T-helper 1 cell (primary cell): ENCODE data around the gene VCL.
"Not testable (repeated sequence)": the region's sequence is repeated elsewhere in the genome, so short reads cannot be mapped to it uniquely, and the experiment has no call there.

Source experiments
- DNase-seq, 5 donors: peaks; one replicate each; pipeline ENCODE4 v3.0.0-alpha.2; 2012 to 2020
- total RNA-seq, 4 donors: gene quantifications; one replicate each; lab custom pipeline; 2026; lab: John Stamatoyannopoulos, UW

Gene VCL
- total RNA-seq: 66.9 to 141 (median 98.5) reads per million in 4 donors

GRCh38 chr10:73997787-73998622, at the start of gene VCL:
TSS of gene VCL (plus strand) at chr10:73998116. CDS start at chr10:73998208, 92 bp downstream.
- peak; percentile 93 to 95 (median 93) for DNase-seq

DNA sequence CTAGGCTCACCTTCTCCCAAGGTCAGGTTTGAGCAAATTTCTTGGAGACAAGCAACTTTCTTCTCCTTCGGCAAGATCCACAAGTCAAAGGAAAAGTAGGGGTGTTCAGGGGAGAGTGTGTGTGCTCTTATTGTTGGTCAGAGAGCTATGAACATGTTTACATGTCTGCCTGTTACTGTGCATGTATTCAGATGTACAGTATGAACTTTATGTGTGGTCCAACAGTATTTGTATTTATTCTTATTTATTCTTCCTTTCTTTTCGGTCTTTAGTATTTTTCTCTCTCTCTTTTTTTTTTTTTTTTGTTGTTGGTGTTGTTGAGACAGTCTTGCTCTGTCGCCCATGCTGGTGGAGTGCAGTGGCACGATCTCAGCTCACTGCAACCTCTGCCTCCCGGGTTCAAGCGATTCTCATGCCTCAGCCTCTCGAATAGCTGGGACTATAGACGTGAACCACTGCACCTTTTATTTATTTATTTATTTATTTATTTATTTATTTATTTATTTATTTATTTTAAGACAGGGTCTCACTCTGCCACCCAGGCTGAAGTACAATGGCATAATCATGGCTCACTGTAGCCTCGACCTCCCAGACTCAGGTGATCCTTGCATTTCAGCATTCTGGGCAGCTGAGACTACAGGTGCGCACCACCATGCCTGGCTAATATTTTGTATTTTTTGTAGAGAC, 48.8 kb upstream of the VCL start:
- DNase-seq: no peak

DNA sequence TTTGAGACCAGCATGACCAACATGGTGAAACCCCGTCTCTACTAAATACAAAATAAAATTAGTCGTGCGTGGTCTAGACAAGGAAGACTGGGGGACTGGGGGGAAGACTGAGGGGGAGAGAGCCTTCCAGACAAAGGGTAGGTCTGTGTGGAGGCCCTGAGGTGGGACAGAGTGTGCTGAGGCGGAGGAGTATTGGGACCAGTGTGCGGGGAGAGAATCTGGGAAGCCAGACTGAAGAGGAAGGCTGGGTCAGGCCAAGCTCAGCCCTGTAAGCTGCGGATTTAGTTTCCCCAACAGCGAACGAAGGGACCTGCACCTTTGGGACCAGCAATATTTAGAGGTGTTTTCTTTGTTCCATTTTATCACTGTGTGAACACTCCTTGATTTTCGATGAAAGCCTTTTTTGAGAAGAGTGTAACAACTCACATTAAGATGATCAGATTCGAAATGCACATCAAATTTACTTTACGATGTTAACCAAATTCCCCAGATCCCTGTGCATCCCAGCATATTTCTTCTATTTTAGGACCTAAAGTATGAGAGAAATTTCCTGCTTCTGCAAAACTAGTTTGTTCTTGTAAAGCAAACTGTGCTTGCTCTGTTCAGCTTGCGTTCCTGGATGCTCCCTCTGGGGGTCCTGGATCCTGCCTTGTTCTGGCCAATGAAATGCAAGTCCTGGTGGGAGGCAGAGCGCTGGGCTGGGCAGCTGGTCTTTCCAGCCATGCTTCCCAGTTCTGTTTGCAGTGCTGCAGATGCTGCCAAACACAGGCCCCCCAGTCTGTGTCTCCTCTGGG, 47.6 kb upstream of the VCL start:
- no peak for DNase-seq

- DNase-seq: no peak
Measured at GRCh38 chr10:73953665-73954064, 44.3 kb upstream of the VCL start.

DNA sequence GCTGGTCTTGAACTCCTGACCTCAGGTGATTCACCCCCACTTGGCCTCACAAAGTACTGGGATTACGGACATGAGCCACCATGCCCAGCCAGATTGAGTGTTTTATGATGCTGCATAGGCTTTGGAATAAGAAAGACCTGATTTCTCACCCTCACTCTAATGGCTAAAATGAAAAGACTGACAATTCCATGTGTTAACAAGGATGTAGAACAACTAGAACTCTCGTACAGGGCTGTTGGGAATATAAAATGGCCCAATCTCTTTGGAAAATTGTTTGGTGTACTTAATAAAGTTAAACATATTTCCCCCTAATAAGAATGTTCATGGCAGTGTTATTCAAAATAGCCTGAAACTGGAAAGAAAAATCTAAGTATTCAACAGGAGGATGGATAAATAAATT, 43.2 kb upstream of the VCL start:
- DNase-seq: no peak

- no peak for DNase-seq
Measured at GRCh38 chr10:73955719-73956118, 42.2 kb upstream of the VCL start.

DNA sequence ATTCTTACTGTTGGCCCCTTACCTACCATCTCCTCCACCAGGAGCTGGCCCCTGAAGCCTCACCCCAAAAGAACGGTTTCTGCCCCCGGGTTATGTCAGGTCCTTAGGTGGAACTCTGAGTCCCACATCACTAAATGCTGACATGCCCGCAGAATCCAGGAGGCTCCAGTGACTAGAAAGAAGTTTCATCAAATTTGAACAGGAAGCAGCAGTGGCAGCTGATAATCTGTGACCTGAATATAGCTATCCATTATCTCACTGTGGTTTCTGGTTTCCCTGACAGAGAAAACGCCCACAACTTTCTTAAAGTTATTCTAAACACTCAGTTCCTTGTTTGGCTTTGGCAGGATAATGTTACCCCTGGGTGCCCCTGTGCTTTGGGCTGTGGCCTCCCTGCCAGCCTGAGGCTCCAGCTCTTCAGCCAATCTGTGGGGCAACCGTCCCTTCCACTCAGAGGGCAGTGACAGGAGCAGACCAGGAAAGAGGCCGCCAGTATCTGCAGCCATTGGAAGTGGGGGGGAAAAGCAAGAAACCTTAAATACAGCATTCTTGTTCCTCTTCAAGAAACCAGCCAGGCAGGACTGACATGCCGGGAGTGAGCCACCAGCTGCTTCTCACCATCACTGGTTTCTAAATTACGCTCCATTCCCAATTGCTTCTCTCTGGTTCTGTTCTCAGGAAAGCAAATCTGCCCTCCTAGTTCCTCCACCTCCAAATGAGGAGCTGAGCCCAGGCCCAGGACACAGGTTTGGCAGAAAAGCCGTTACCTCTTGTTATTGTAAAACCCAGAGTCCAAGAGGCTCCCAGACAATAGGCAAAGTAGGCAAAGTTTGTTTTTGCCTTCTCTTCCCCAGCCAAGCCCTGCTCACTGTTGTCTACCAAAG, 41.2 kb upstream of the VCL start:
- peak in 3 of 5 donors; percentile 15 to 71 (median 16) for DNase-seq

DNA sequence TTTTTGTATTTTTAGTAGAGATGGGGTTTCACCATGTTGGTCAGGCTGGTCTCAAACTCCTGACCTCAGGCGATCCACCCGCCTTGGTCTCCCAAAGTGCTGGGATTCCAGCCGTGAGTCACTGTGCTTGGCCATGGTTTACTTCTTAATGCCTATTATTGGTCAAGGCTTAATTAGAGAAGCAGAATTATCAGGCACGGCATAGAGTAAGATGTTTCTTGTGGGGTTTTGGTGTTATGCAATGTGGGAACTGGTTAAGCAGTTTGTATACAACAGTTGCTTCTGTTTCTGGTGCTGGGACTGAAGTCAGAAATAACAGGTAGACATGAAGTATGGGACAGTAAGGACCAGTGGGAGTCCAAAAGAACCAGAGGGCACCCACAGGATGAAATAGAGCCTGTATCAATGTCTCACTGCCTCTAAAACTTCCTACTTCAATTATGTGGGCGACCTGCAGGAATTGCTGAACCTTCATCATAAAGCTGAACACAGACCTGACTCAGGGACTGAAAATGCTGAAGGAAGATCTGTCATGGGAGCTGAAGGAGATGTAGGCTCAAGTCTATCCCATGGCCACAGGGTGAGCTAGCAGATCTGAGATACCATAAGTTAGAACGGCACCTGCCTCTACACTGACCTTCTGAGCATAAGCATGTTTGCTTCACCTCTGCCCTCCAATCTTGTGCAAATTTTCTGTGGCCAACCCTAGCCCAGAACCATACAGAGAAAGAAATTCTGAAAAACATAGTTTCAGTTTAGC, 38.3 kb upstream of the VCL start:
- DNase-seq: no peak

DNA sequence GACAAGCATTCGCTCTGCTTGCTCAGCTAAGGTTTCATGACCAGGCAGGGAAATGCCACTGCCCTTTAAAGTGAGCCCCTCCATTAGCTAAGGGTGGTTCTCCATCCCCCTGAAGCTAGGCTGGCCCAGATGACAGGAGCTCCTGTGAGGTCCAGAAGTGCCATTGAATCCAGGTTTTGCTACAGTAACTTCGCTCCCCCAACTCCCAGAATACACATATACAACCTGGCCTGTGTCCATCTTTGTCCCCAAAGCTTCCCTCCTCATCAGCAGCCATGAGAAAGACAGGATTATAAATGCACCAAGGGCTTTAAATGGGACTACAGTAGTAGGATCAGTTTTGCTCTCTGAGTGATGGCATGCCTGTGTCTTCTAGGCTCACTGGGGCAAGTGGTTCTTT, 35.5 kb upstream of the VCL start:
- no peak for DNase-seq

DNA sequence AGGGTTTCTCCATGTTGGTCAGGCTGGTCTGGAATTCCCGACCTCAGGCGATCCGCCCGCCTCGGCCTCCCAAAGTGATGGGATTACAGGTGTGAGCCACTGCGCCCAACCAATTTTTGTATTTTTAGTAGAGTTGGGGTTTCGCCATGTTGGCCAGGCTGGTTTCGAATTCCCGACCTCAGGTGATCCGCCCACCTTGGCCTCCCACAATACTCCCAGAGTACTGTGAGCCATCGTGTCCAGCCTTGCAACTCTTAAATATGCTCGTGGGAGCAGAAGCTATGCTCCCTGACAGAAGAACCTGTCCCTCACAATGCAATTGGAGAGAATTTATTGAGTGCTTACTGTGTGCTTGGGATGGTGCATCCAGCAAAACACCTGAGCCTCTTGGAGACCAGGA, 34.4 kb upstream of the VCL start:
- not testable (repeated sequence) for DNase-seq

DNA sequence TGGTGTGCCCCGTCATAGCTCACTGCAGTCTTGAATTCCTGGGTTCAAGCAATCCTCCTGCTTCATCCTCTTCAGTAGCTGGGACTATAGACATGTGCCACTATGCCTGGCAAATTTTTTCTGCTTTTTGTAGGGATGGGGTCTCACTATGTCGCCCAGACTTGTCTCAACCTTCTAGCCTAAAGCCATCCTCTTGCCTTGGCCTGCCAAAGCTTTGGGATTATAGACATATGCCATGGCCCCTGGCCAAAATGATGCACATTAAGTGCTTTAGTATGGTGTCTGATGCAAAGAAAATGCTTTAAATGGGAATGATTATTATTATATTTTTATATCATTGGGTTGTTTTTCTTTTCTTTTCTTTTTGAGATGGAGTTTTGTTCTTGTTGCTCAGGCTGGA, 33.2 kb upstream of the VCL start:
- no peak for DNase-seq

GRCh38 chr10:73965267-73965889, 32.5 kb upstream of the VCL start:
- not testable (repeated sequence) for DNase-seq

DNA sequence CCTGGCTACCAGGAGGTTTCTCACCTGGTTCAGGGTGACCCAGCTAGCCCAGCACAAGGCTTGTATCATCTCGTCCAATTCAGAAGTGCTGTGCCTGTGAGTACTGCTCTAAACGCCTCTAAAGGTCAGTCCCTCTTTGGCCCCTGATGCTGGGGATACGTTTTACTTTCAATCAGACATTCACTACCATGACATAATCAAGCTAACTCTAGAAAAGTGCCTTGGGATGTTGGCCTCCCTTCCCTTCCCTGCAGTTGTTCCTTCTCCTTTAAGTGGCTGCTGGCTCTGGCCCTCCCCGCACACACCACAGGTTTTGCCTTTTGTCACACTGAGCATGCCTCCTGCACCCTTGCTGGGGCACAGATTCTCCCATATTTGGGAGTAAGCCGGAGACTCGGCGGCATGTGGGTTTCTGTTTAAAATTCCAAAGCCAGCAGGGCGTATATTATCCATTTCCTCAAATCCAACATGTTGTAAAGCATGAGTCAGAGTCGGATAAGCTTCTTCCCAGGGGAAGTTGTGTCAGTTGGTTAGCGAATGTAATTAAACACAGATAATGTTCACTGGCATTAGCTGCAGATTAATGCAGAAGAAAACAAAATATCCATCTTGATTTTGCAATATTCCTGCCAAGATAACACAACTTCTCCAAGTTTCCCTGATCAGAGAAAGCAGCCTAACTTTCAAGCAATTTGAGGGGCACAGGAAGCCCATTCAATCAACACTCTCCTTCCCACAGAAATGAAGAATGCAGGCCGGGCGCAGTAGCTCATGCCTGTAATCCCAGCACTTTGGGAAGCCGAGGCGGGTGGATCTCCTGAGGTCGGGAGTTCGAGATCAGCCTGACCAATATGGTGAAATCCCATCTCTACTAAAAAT, 31.8 kb upstream of the VCL start:
- DNase-seq: no peak

DNA sequence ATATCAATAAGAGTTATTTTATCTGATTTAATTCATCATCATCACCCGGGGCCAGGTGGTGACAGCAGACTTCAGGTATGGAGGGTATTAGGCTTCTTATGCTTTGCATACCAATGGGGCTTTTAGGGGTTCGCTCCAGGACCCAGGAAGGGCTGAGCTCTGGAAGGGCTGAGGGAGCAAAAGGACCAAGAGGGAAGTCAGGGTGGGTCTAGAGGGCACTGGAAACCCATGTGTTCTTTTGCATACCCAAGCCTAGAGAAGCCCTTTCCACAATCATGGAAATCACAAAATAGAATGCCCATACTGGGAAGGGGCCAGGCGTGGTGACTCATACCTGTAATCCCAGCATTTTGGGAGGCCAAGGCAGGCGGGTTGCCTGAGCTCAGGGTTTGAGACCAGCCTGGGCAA, 30.9 kb upstream of the VCL start:
- no peak for DNase-seq

DNA sequence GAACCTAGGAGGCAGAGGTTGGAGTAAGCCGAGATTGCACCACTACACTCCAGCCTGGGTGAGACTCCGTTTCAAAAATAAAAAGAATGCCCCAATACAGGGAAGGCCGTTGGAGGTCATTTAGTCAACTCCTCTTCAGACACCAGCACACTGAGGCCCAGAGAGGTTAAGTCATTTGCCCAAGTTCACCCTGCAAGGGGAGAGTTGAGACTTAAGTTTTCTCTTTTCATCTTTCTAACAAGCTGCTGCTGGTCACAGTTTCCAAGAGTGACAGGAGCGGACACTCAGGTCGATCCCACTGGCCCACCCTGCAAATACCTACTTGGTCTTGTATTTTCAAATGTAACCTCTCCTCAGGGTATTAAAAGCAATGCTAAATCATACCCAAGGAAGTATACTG, 30.4 kb upstream of the VCL start:
- no peak for DNase-seq

- no peak for DNase-seq
Measured at GRCh38 chr10:73968098-73968521, 29.8 kb upstream of the VCL start.

GRCh38 chr10:73969224-73969841, 28.6 kb upstream of the VCL start:
- DNase-seq: no peak

DNA sequence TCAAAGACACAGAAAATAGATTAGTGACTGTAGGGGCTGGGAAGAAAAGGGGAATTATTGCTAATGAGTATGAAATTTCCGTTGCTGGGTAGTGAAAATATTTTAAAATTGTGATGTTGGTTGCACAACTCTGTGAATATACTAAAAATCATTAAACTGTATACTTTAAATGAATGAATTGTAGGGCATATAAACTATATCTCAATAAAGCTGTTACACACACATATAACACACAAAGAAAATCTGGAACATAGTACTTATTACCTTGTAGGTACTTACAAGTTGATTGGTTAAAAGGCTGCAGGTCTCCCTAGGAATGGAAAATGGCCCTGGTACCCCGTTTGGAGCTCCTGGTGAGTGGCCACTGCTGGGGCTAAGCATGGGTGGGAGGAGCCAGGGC, 27.1 kb upstream of the VCL start:
- DNase-seq: no peak

DNA sequence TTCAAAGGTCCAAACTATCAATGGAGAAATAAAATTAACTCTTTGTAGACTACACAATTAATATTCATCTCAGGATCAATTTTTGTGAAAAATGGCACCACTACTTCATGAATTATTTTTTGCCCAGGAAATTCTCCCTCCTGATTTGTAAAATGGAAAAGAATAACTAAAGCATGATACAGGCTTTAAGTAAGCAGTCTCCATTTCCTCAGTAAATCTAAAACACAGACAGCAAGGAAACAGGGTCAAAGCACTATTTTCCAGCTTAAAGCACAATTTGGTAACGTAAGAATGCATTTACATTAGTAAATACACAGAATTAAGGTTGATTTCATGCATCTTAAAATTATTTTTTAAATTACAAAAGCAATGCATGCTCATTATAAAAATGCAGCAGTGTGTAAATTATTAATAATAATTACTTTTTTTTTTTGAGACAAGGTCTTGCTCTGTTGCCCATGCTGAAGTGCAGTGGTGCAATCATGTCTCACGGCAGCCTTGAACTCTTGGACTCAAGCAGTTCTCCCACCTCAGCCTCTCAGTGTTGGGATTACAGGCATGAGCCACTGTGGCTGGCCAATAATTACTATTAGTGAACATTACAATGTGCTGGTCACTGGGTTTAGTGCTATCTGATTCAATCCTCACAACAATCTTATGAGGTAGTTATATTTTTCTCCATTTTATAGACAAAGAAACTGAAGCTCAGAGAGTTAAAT, 26.1 kb upstream of the VCL start:
- DNase-seq: no peak
